ENCODE measurements around the gene NR0B2. TPM values are rescaled to one million over a fixed set of nuclear protein-coding genes. Genes with fewer than 3 reads are reported as not detected.
"Not testable (repeated sequence)": the region's sequence is repeated elsewhere in the genome, so short reads cannot be mapped to it uniquely, and the experiment has no call there.

NR0B2 gene
- total and polyA plus RNA-seq, 7 donors = 0.06 to 1.1 (median 0.23) TPM; not detected in 1

DNA sequence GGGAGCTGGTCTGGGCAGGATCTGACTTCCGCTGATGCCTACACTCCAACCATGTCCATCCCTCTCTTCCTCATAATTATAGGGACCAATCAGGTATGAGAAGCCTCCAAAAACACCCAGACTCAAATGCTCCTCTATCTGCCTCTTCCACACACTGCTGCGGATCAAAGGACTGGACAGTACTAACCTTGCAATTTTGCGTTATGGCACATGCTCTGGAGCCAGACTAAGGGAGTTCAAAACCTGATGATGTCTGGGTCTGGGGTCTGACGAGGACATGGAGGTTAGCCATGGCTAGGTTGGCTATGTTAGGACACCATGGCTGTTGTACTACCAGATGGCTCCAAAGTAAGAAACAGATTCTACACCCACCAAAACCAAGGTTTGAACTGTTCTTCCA lies 34.0 kb downstream of the NR0B2 start:
- Histone ChIP-seq H3K9me3 (no peaks in the 10 kb centered on the region), H3K4me1 (no peaks in the 10 kb centered on the region), H3K36me3 (ENCODE audit: insufficient read depth in 1 of 2, low read depth in 1 of 2) (peaks cover 22 to 92% of the 10 kb centered on the region in 2 donors), H3K27me3 (ENCODE audit: insufficient read depth in 3 of 3, low read length in 2 of 3) (no peaks in the 10 kb centered on the region), H3K4me3 (no peak overlapping the region), H3K27ac (no peak overlapping the region)
- TF ChIP-seq, protein P1, sequence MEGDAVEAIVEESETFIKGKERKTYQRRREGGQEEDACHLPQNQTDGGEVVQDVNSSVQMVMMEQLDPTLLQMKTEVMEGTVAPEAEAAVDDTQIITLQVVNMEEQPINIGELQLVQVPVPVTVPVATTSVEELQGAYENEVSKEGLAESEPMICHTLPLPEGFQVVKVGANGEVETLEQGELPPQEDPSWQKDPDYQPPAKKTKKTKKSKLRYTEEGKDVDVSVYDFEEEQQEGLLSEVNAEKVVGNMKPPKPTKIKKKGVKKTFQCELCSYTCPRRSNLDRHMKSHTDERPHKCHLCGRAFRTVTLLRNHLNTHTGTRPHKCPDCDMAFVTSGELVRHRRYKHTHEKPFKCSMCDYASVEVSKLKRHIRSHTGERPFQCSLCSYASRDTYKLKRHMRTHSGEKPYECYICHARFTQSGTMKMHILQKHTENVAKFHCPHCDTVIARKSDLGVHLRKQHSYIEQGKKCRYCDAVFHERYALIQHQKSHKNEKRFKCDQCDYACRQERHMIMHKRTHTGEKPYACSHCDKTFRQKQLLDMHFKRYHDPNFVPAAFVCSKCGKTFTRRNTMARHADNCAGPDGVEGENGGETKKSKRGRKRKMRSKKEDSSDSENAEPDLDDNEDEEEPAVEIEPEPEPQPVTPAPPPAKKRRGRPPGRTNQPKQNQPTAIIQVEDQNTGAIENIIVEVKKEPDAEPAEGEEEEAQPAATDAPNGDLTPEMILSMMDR (IDR thresholded peaks at IDR 0.05) = no peak
- DNase-seq (no peak), ATAC-seq (no peak)
- 89 to 94% (median 92%) methylated on average over 4 of the region's 4 CpGs for WGBS, 3 donors
- intact Hi-C loops (cut with DNase I) = loop anchor here (1.0 to 5.0 kb wide), 4 partner anchors 26 to 277 kb away; no protein-coding TSS in a partner anchor

DNA sequence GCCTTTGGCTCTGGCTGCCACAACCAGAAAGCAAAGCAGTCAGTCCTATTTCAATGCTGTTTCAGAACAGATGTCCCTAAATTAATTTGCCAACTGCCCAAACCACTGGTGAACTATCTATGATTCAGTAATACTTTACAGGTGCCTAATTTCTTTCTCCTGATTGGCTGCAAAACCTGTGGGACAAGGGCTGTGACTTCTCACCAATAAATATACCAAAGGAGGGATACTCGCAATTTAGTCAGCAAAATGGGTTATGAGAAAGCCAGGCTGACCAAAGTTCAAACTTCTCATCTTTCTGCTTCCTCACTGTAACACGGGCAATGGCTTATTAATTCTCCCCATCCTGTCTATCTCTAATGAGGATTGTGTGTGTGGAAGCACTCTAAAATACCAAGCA lies 36.4 kb downstream of the NR0B2 start:
- intact Hi-C loops (cut with DNase I) = loop anchor here (5.0 kb wide), 2 partner anchors 65 to 275 kb away; no protein-coding TSS in a partner anchor
- 59 to 73% (median 65%) methylated on average over 2 of the region's 2 CpGs for WGBS, 3 donors
- Histone ChIP-seq H3K4me3 (no peak overlapping the region), H3K4me1 (no peaks in the 10 kb centered on the region), H3K27me3 (ENCODE audit: insufficient read depth in 3 of 3, low read length in 2 of 3) (no peaks in the 10 kb centered on the region), H3K27ac (no peak overlapping the region), H3K9me3 (no peaks in the 10 kb centered on the region), H3K36me3 (ENCODE audit: insufficient read depth in 1 of 2, low read depth in 1 of 2) (peaks cover 12 to 67% of the 10 kb centered on the region in 2 donors)
- ATAC-seq (peak in 1 of 4 donors; percentile 9), DNase-seq (no peak)
- TF ChIP-seq, protein P1 (IDR thresholded peaks at IDR 0.05) = no peak

DNA sequence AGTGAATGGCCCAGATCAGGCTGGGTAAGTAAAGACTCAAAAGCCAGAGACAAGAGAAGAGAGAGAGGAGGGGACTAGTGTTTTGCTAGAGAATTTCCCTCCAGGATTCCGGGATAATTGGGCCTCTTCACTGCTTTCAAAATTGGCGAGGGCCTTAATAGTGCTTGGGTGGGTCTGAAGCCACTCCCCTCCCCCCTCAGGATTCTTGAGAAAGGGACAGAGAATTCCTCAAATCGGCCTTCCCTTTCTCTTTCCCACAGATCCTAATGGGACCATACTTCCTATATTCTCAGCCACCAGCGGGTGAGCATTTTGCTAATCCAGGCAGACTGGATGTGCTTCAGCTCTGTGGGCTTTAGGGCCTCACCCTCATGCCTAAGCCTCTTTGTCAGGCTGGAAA lies 38.9 kb downstream of the NR0B2 start:
- H3K27ac ChIP-seq = no peak overlapping the region

DNA sequence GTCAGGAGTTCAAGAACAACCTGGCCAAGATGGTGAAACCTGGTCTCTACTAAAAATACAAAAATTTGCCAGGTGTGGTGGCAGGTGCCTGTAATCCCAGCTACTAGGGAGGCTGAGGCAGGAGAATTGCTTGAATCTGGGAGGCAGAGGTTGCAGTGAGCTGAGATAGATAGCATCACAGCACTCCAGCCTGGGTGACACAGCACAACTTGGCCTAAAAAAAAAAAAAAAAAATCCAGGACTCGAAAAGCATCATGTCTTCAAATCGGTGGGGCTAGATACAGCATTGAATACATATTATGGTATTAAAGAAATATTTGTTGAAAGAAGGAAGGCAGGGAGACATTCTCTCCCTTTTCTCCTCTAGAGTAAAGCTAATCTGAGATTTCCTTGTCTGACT lies 40.7 kb downstream of the NR0B2 start:
- WGBS, 3 donors = 65 to 72% (median 69%) methylated on average over 2 of the region's 2 CpGs
- H3K4me1 ChIP-seq; H3K27ac ChIP-seq; H3K9me3 ChIP-seq; H3K4me3 ChIP-seq; H3K27me3 ChIP-seq (ENCODE audit: insufficient read depth in 3 of 3, low read length in 2 of 3); intact Hi-C loops (cut with DNase I); DNase-seq; ATAC-seq: not testable (repeated sequence)
- peaks cover 3 to 25% of the 10 kb centered on the region in 2 donors for H3K36me3 ChIP-seq (ENCODE audit: insufficient read depth in 1 of 2, low read depth in 1 of 2)

More for the DNA sequence above, 38.9 kb downstream of the NR0B2 start:
- DNase-seq = no peak
- 59 to 61% (median 61%) methylated on average over 4 of the region's 4 CpGs for WGBS, 3 donors
- intact Hi-C loops (cut with DNase I) = loop anchor here (5.0 kb wide), 2 partner anchors 63 to 273 kb away; no protein-coding TSS in a partner anchor
- no peak for ATAC-seq
- TF ChIP-seq, protein P1 (IDR thresholded peaks at IDR 0.05) = no peak
- Histone ChIP-seq H3K4me3 (no peak overlapping the region), H3K9me3 (no peaks in the 10 kb centered on the region), H3K27me3 (ENCODE audit: insufficient read depth in 3 of 3, low read length in 2 of 3) (no peaks in the 10 kb centered on the region), H3K36me3 (ENCODE audit: insufficient read depth in 1 of 2, low read depth in 1 of 2) (peaks cover 4 to 43% of the 10 kb centered on the region in 2 donors), H3K4me1 (no peaks in the 10 kb centered on the region)

DNA sequence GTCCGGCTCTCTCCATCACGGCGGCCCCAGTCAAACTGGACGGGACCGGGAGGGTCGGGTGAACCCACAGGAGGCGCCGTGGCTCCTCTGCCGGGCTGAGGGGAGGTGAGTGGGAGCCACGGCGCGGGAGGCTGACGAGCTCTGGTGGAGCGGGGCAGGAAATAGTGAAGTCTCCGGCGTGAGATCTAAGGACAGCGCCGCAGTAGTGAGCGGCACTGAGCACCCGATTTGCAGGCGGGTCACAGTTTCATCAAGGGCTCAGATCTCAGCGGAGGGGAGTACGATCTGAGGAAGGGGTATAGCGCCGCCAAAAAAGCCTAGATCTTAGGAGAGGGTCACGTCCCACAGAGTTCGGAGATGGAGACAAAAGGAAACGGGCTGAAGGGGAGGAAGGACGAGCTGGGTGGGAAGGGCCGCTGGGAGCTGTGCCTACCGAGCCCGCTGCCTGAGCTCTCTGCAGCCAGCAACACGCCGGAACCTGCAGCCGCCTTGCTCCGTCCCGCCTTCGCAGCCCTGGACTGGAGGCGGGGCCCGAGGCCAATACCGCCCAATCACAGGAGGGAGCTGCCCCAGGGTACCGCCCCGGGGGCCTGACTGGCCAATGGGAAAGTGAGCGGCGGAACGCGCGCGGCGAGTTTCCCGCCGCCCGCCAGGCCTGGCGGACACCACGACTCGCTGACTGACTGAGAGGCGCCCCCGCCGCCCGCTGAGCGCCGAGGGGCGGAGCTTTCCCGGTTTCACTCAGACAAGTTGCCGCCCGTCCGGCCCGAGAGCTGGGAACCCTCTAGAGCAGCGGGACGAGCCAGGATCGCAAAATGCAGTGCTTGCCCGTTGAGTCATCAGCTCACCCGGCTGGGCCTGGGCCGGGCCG lies 48.9 kb downstream of the NR0B2 start:
- TF ChIP-seq, protein P1 (IDR thresholded peaks at IDR 0.05) = no peak
- intact Hi-C loops (cut with DNase I) = no loop called here
- DNase-seq (peak; percentile 99), ATAC-seq (peak; percentile 96 to 99 (median 97))
- Histone ChIP-seq H3K36me3 (ENCODE audit: insufficient read depth in 1 of 2, low read depth in 1 of 2) (no peaks in the 10 kb centered on the region), H3K4me3 (peak overlapping the region; percentile 72), H3K9me3 (no peaks in the 10 kb centered on the region), H3K27ac (peak overlapping the region; percentile 96), H3K27me3 (ENCODE audit: insufficient read depth in 3 of 3, low read length in 2 of 3) (no peaks in the 10 kb centered on the region), H3K4me1 (peaks cover 3% of the 10 kb centered on the region)
- 0 to 1% (median 0%) methylated on average over 65 to 75 of the region's 75 CpGs for WGBS, 3 donors

All from psoas muscle (tissue), 8 donors.